Astrocyte of the cerebellum (primary cell): Measurements from ENCODE around the gene ZNF774.

Experiments used
- DNase-seq: peaks from one replicate; pipeline ENCODE4 v3.0.0-alpha.2; 2011; ENCODE audit warnings: low read depth
- H3K4me3 ChIP-seq: 2 replicates; pipeline ENCODE4 v1.5.1; 2011; ENCODE audit warnings: mild to moderate bottlenecking, low read depth, low read length, moderate library complexity
- in situ Hi-C: cut with HindIII; loops from 2 replicates; pipeline ENCODE4 v1.10.0; 2017; ENCODE audit warnings: low sequenced_read_pairs
- TF ChIP-seq, protein P1 (sequence below): IDR thresholded peaks from 2 replicates; pipeline ENCODE4 v1.5.1; 2012; ENCODE audit warnings: low read length, low read depth, moderate library complexity, mild to moderate bottlenecking; ENCODE audit errors: missing control alignments

The ZNF774 gene

DNA sequence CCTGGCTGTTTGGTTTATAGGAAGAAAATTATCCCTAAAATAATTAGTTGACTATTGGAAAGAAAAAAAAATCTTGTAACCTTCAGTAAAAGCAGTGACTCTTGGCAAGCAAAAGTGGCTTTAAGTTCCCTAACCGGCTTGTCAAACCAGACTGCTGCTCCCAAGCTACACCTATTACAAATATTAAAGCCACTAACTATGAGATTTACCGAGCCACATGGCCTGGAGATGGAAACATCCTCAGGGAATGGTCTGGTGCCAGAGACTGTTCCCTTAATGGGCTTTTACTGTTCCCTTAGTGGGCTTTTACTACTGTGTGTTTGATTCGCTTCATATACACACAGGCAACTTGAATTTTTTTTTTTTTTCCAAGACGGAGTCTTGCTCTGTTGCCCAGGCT, 35.9 kb upstream of the ZNF774 start:
- in situ Hi-C loops: no loop called here
- DNase-seq: no peak
- TF ChIP-seq, protein P1, sequence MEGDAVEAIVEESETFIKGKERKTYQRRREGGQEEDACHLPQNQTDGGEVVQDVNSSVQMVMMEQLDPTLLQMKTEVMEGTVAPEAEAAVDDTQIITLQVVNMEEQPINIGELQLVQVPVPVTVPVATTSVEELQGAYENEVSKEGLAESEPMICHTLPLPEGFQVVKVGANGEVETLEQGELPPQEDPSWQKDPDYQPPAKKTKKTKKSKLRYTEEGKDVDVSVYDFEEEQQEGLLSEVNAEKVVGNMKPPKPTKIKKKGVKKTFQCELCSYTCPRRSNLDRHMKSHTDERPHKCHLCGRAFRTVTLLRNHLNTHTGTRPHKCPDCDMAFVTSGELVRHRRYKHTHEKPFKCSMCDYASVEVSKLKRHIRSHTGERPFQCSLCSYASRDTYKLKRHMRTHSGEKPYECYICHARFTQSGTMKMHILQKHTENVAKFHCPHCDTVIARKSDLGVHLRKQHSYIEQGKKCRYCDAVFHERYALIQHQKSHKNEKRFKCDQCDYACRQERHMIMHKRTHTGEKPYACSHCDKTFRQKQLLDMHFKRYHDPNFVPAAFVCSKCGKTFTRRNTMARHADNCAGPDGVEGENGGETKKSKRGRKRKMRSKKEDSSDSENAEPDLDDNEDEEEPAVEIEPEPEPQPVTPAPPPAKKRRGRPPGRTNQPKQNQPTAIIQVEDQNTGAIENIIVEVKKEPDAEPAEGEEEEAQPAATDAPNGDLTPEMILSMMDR: no peak
- H3K4me3 ChIP-seq: no peak overlapping the region

- no peak for DNase-seq
- no peak overlapping the region for H3K4me3 ChIP-seq
- TF ChIP-seq, protein P1: no peak
- in situ Hi-C loops: no loop called here
Measured at GRCh38 chr15:90318591-90318990, 33.5 kb upstream of the ZNF774 start.

DNA sequence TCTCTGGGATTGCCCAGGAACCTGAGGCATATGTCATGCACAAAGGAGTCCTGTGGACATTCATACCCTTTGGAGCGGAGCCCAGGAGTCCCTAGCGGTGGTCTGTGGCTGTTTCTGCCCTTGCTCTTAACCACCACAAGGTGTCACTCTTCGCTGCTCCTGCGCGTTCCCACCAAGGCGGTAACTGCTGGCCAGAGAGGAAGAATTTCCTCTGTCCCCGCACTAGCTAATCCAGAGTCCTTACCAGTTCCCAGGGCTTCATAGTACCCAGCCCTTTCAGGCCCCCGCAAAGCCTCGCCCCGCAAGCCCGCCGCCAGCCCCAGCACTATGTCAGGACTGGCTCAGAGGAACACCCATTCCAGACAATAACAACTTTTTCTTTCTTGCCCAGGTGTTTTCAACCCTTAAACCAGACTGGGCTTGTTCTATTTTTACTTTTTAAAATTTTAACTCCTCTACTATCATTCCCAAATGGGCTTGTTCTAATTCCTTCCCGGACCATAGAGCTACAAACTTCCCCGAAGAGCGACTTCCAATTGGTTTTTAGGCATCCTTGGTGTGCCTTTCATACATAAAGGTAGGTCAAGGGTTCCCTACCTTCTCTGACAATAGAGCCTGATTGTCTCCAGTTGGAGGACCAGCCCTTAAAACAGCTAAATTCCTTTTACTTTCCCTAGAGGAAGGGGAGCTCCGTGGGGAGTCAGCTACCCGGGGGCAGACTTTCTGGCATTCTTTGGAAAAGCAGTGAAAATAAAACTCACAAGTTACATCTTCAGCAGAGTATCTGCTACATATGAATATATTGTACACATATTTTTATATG, 31.8 kb upstream of the ZNF774 start:
- in situ Hi-C loops: no loop called here
- TF ChIP-seq, protein P1: peak; percentile 99
- peak; percentile 90 for DNase-seq
- H3K4me3 ChIP-seq: no peak overlapping the region

- no peak for DNase-seq
- TF ChIP-seq, protein P1: no peak
- in situ Hi-C loops: no loop called here
- no peak overlapping the region for H3K4me3 ChIP-seq
Measured at GRCh38 chr15:90320885-90321278, 31.2 kb upstream of the ZNF774 start.

- no peak for DNase-seq
- TF ChIP-seq, protein P1: no peak
- no peak overlapping the region for H3K4me3 ChIP-seq
- in situ Hi-C loops: no loop called here
Measured at GRCh38 chr15:90322538-90322937, 29.5 kb upstream of the ZNF774 start.

DNA sequence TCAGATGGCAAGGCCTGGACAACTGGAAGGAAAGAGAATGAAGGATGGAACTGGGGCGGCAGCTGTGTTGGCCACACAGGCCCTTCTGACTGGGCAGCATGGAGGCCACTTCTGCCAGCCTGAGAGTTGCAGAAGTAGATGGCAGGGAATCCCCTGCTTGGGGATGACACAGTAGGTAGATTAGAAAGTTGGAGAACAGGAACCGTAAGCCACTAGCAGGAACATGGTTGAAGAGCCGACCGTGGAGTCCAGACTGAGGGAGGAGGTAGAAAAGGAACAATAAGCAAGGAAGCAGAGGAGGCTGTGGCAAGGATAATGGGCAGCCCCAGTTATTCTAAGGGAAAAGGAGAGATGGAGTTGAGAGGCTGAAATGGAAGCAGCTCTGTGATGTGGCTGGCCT, 26.4 kb upstream of the ZNF774 start:
- TF ChIP-seq, protein P1: no peak
- no peak overlapping the region for H3K4me3 ChIP-seq
- in situ Hi-C loops: no loop called here
- no peak for DNase-seq
